ENCODE measurements around the gene SRSF10.
"Not testable (repeated sequence)": the region's sequence is repeated elsewhere in the genome, so short reads cannot be mapped to it uniquely, and the experiment has no call there.

SRSF10 gene
- 58.1 to 158 (median 95.6) reads per million in 17 experiments for total RNA-seq

- DNase-seq: peak; percentile 99 to 100 (median 99)
Measured at GRCh38 chr1:23979881-23980727, at the start of gene SRSF10. TSS of gene SRSF10 (minus strand) at chr1:23980327. CDS start at chr1:23980255, 72 bp downstream.

GRCh38 chr1:24027838-24028468 is 47.8 kb upstream of the SRSF10 start:
- DNase-seq: peak; percentile 15 to 59 (median 28)

GRCh38 chr1:24022581-24023361 is 42.6 kb upstream of the SRSF10 start:
- peak in 1 of 4 experiments; percentile 13 for DNase-seq

- no peak for DNase-seq
Measured at GRCh38 chr1:24021403-24022266, 41.5 kb upstream of the SRSF10 start.

- DNase-seq: no peak
Measured at GRCh38 chr1:24020470-24020869, 40.3 kb upstream of the SRSF10 start.

- DNase-seq: no peak
Measured at GRCh38 chr1:24020025-24020424, 39.9 kb upstream of the SRSF10 start.

- DNase-seq: peak; percentile 58 to 81 (median 78)
Measured at GRCh38 chr1:24018611-24019580, 38.8 kb upstream of the SRSF10 start.

- DNase-seq: peak in 2 of 4 experiments; percentile 4 to 8
Measured at GRCh38 chr1:24015221-24016210, 35.4 kb upstream of the SRSF10 start.

- DNase-seq: not testable (repeated sequence)
Measured at GRCh38 chr1:24012878-24013277, 32.8 kb upstream of the SRSF10 start.

- no peak for DNase-seq
Measured at GRCh38 chr1:24010650-24011049, 30.5 kb upstream of the SRSF10 start.

GRCh38 chr1:24009406-24009805 is 29.3 kb upstream of the SRSF10 start:
- no peak for DNase-seq

GRCh38 chr1:24008574-24009184 is 28.6 kb upstream of the SRSF10 start:
- not testable (repeated sequence) for DNase-seq

GRCh38 chr1:24007079-24007478 is 27.0 kb upstream of the SRSF10 start:
- no peak for DNase-seq

- no peak for DNase-seq
Measured at GRCh38 chr1:24005163-24005562, 25.0 kb upstream of the SRSF10 start.

GRCh38 chr1:24004132-24004531 is 24.0 kb upstream of the SRSF10 start:
- no peak for DNase-seq

GRCh38 chr1:24003331-24003972 is 23.3 kb upstream of the SRSF10 start:
- no peak for DNase-seq

GRCh38 chr1:24002695-24003094 is 22.6 kb upstream of the SRSF10 start:
- no peak for DNase-seq

- DNase-seq: no peak
Measured at GRCh38 chr1:23999156-23999671, 19.1 kb upstream of the SRSF10 start.

Measured in suppressor macrophage (primary cell).